H1 (cell line): ENCODE results near the gene SLMAP.

Source experiments
- ATF3 ChIP-seq: IDR thresholded peaks from 2 replicates; pipeline ENCODE4 v1.6.1; 2011; ENCODE audit warnings: low read depth, mild to moderate bottlenecking, low read length; ENCODE audit not compliant: insufficient read depth
- CTCF ChIP-seq, 3 experiments: IDR thresholded peaks; 1 replicate in 2 of 3; 2 replicates in 1 of 3; pipeline versions ENCODE4 v1.5.1 to v1.6.1; 2011; ENCODE audit warnings: low read length in 3 of 3, mild to moderate bottlenecking in 3 of 3, inconsistent platforms in 2 of 3, low read depth in 1 of 3, moderate library complexity in 1 of 3; ENCODE audit not compliant: insufficient read depth in 1 of 3; ENCODE audit errors: control extremely low read depth in 1 of 3
- EZH2 ChIP-seq: fragments of 200-600 bp; sonication (generic); IDR thresholded peaks from 2 replicates; pipeline ENCODE4 v1.7.1; 2012; ENCODE audit warnings: low read depth, mild to moderate bottlenecking, moderate library complexity, low read length, inconsistent platforms; ENCODE audit not compliant: severe bottlenecking
- JUND ChIP-seq: IDR thresholded peaks from 2 replicates; pipeline ENCODE4 v1.6.1; 2011; ENCODE audit warnings: mild to moderate bottlenecking, improper control_type of control experiment, low read length
- SIN3A ChIP-seq, 2 experiments: IDR thresholded peaks in 1 of 2; conservative IDR thresholded peaks in 1 of 2; 2 replicates each; pipeline ENCODE4 v1.6.1; 2011 to 2012; ENCODE audit warnings: low read length in 2 of 2, improper control_type of control experiment in 1 of 2, low read depth in 1 of 2, mild to moderate bottlenecking in 1 of 2
- SP1 ChIP-seq: IDR thresholded peaks from 2 replicates; pipeline ENCODE4 v1.6.1; 2011; ENCODE audit warnings: low read depth, low read length
- SUZ12 ChIP-seq: fragments of 200-600 bp; sonication (generic); IDR thresholded peaks from 2 replicates; pipeline ENCODE4 v1.6.1; 2012; ENCODE audit warnings: mild to moderate bottlenecking, inconsistent platforms, low read length, moderate library complexity, mixed read lengths

- TF ChIP-seq CTCF (IDR thresholded peaks at IDR 0.05; ENCODE audit: control extremely low read depth in 1 of 3, insufficient read depth in 1 of 3, low read depth in 1 of 3, low read length in 3 of 3) (no peak), SP1 (no peak), SIN3A (conservative IDR thresholded peaks at IDR 0.05 in 1 of 2, IDR thresholded peaks at IDR 0.05 in 1 of 2; ENCODE audit: low read depth in 1 of 2, low read length in 2 of 2) (no peak), EZH2 (no peak), SUZ12 (no peak), JUND (no peak), ATF3 (no peak)
Measured at GRCh38 chr3:57816471-57817095, 60.5 kb downstream of the SLMAP start.
